Panc1 (cell line): Measurements from ENCODE around the gene GPR137.

ENCODE experiments used
- POLR2AphosphoS5 ChIP-seq: IDR thresholded peaks from 2 replicates; pipeline ENCODE4 v1.6.1; 2012; ENCODE audit warnings: mild to moderate bottlenecking, low read depth, low read length, moderate library complexity
- SIN3A ChIP-seq: IDR thresholded peaks from 2 replicates; pipeline ENCODE4 v1.6.1; 2012; ENCODE audit warnings: low read depth, mild to moderate bottlenecking, low read length, moderate library complexity, borderline replicate concordance; ENCODE audit not compliant: insufficient read depth
- TCF7L2 ChIP-seq: IDR thresholded peaks from 2 replicates; pipeline ENCODE4 v1.6.1; 2011; ENCODE audit warnings: mild to moderate bottlenecking, low read depth, low read length, inconsistent platforms
- TF ChIP-seq, protein P1 (sequence below): fragments of 450-650 bp; IDR thresholded peaks from 2 replicates; pipeline ENCODE4 v1.5.1; 2017; ENCODE audit warnings: mild to moderate bottlenecking
- TF ChIP-seq, protein P2 (sequence below), 2 experiments: IDR thresholded peaks; 2 replicates each; pipeline ENCODE4 v1.6.1; 2011 to 2012; ENCODE audit warnings: low read depth in 2 of 2, control low read depth in 1 of 2, low read length in 1 of 2, mild to moderate bottlenecking in 1 of 2, moderate library complexity in 1 of 2; ENCODE audit not compliant: insufficient read depth in 1 of 2

DNA sequence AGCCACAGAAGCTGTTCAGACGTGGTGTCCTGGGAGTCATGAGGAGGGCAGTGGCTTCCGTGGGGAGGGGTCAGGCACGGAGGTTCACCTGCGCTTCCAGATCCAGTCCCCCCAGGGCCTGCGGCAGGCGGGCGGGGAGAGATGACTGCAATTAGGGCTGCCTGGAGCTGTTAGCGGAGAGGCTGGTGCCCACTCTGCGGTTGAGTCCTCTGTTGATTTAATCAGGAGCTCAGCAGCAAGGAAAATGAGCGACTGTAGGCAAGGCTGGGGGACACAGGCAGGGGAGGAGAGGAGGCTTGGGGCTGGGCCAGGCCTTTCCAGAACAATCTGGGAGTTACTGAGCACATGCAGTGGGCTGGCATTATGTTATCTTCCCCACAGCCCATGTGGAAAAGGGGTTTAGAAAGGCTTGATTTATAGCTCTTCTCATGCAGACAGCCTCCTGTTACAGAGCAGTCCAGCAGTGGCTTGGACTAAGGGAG is 21.2 kb upstream of the GPR137 start:
- TF ChIP-seq TCF7L2 (no peak), POLR2AphosphoS5 (no peak), SIN3A (no peak)
- TF ChIP-seq, protein P1, sequence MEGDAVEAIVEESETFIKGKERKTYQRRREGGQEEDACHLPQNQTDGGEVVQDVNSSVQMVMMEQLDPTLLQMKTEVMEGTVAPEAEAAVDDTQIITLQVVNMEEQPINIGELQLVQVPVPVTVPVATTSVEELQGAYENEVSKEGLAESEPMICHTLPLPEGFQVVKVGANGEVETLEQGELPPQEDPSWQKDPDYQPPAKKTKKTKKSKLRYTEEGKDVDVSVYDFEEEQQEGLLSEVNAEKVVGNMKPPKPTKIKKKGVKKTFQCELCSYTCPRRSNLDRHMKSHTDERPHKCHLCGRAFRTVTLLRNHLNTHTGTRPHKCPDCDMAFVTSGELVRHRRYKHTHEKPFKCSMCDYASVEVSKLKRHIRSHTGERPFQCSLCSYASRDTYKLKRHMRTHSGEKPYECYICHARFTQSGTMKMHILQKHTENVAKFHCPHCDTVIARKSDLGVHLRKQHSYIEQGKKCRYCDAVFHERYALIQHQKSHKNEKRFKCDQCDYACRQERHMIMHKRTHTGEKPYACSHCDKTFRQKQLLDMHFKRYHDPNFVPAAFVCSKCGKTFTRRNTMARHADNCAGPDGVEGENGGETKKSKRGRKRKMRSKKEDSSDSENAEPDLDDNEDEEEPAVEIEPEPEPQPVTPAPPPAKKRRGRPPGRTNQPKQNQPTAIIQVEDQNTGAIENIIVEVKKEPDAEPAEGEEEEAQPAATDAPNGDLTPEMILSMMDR = no peak
- TF ChIP-seq, protein P2, sequence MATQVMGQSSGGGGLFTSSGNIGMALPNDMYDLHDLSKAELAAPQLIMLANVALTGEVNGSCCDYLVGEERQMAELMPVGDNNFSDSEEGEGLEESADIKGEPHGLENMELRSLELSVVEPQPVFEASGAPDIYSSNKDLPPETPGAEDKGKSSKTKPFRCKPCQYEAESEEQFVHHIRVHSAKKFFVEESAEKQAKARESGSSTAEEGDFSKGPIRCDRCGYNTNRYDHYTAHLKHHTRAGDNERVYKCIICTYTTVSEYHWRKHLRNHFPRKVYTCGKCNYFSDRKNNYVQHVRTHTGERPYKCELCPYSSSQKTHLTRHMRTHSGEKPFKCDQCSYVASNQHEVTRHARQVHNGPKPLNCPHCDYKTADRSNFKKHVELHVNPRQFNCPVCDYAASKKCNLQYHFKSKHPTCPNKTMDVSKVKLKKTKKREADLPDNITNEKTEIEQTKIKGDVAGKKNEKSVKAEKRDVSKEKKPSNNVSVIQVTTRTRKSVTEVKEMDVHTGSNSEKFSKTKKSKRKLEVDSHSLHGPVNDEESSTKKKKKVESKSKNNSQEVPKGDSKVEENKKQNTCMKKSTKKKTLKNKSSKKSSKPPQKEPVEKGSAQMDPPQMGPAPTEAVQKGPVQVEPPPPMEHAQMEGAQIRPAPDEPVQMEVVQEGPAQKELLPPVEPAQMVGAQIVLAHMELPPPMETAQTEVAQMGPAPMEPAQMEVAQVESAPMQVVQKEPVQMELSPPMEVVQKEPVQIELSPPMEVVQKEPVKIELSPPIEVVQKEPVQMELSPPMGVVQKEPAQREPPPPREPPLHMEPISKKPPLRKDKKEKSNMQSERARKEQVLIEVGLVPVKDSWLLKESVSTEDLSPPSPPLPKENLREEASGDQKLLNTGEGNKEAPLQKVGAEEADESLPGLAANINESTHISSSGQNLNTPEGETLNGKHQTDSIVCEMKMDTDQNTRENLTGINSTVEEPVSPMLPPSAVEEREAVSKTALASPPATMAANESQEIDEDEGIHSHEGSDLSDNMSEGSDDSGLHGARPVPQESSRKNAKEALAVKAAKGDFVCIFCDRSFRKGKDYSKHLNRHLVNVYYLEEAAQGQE (IDR thresholded peaks at IDR 0.05; ENCODE audit: insufficient read depth in 1 of 2, low read depth in 2 of 2, low read length in 1 of 2) = no peak
